HG02981 (cell line): ENCODE results near the gene TBC1D22A.

ENCODE experiments used
- ATAC-seq: cut with Tn5 transposase; IDR thresholded peaks from one replicate; pipeline ENCODE4 v1.9.1; 2021; ENCODE audit warnings: mild to moderate bottlenecking, moderate library complexity; ENCODE audit not compliant: unreplicated experiment

The TBC1D22A gene

DNA sequence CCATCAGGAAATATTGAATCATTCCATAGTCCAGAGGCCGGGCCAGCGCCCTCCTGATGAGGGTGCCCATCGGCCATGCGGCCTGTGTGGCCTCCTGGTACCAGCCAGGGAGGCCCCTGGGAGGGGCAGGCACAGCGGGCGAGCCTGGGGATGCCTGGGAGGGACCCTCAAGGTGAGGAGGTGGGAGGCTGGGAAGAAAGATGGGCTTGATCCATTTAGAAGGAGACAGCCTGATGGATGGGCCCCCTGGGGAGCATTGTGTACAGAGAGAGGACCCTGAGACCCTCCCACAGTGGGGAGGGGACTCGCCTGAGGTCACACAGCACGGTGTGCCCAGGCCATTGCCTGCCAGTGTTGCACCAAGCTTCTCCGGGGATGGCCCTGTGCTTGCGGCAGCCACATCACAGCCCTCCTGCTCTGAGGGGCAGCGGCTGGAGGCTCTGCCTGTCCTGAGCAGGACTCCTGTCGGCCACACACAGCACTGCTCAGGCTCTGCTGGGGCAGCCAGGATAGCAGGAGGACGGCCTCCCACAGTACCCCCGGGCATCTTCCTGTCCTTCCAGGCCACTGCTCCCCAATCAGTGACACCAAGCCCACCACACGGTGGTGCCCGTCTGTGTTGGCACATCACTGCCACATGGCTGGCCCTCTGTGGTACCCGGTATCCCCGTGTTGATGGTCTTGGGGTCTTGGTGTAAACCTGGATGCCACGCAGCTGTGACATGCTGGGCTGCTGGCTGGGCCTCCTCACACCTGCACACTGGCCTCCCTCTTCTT lies 290.0 kb downstream of the TBC1D22A start:
- ATAC-seq = no peak

DNA sequence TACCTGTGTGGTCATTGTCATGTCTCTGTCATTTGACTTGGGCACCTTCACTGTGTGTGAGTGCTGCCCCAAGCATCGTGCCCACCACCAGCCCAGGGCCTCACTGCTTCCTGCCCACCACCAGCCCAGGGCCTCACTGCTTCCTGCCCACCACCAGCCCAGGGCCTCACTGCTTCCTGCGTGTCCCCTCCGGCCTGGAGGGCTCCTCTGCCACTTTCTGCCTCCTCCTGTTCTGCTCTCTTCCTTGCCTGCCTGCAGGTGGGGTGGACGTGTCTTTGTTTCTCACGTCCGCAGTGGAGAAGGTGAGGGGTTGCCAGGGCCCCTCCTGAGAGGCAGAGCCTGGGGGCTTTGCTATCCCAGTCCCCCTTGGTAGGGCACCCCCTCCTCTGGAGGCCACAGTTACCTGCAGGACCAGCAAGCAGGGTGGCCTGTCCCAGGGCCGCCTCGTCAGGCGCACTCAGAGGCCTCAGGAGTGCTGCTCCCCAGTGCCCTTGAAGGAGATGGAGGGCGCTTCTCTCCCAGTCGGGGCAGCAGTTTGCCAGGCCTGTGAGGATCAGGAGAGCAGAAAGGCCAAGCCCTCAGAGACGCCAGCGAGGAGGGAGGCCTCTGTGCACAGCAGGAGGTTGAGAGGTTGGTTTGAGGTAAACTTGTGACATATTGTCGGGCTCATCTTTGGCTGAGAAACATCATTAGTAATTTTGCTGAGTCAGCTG lies 290.7 kb downstream of the TBC1D22A start:
- ATAC-seq = no peak

DNA sequence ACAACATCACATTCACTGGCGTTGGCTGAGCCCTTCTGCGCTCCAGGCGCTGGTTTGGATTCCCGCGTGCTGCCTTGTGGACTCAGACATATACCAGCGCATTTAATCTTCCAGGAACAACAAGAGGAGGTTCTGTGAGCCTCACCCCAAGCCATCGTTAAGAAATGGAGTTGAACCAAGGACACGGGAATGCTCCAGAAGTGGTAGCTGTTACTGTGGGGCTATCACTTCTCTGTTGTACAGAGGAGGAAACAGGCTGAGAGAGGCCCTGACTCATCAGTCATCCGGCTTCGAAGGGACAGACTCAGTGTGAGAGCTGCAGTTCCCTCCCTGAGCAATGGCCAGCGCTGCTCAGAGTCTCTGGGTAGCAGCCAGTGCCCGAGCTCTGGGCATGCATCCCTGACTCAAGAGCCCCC lies 291.3 kb downstream of the TBC1D22A start:
- no peak for ATAC-seq

DNA sequence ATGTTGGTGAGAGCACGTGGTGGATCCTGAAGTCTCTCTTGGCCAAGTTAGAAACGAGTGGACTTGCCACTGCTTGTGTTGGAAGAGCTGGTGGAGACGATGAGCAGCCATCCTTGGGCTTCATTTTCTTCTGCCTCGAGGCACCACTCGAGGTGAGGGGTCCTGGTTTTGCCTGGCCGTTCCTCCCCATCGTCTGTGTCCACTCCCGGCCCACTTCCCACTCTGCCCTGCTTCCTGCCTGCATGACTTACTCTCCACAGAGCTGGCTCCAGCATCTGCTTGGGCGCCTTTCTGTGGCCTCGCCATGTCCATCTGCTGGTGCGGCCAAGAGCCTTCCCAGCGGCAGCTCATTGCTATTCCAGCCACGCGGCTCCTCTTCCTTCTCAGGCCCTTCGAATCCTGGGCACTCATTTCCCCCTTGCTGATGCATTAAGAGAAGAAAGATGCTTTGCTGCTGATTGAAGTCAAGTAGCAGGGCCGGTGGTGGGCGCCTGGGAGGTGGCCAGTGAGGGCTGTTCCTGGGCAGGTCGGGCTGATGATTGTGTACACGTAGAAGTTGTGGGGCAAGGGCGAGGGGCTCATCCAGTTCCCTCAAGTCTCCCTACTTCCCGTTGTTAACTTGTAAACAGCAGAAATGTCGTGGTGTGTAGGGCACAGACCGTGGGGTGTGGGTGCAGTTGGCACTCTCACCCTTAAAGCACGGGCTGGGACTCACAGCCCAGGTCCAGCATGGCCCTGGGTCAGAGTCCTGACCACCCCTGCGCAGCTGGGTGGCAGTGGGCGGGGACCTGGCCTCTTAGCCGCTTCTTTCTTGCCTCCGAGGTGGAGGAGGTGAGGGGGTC lies 292.0 kb downstream of the TBC1D22A start:
- no peak for ATAC-seq

DNA sequence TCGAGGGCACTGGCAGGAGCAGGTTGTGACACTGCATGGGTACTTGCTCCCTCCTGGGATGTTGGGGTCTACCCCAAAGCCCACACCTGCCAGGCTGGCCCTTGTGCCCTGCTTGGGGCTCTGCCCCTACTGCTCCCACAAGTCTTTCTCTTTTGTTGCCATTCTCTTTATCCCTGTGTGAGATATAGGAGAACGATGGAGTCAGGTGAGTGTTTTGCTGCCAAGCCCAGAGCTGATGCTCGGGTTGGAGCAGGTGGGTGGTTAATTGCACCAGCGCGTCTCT lies 292.6 kb downstream of the TBC1D22A start:
- no peak for ATAC-seq

DNA sequence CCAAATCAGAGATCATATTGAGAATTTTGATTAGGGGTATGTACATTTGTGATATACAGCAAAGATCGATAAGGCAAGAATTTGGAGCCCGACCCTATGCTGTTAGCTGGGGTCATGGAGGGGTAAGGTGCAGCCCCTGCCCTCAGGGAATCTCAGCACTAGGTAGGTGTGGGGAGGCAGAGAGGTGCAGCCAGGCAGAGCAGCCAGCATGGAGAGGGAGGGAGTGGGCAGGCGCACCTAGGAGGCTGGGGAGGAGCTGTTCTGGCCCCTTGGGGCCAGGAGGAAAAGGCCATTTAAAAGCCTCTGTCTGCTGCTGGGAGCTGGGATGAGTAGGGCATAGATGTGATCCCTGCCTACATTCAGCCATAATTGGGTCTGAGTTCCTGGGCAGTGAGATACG lies 293.0 kb downstream of the TBC1D22A start:
- ATAC-seq = no peak

DNA sequence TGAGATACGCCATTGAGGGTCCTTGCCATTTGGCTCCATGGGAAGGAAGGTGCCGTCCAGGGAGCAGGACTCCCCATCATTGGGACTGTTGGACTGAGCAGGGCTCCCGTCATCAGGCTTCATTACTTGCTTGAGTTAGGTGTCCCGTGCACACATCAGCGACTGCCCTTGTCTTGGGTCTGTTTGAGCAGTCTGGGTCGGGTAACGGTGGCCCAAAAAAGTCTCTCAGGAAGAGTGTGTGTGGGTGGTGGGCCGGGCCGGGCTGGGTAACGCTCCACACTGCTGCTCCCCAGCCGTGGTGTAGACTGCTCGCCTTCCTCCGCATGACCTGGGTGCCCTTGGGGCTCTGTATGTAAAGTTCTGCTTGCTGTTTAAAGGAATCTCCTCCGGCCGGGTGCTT lies 293.5 kb downstream of the TBC1D22A start:
- no peak for ATAC-seq

DNA sequence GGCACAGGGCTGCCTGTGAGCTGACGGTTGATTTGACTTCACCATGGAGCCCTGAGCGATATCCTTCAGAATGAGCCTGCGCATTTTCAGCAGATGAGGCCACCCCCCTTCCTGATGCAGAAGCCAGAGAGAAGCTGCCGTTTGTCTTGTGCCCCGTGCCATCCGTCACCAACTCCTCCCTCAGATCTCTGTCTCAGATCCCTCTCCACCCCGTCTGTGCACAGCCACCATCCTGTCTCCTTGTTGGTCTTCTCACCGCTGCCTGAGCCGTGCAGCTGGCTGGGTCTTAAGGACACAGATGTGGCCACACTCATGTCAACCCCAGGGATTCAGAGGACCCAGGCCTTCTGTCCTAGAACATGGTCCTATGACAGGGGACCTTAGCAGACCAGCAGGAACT lies 293.9 kb downstream of the TBC1D22A start:
- ATAC-seq = no peak

DNA sequence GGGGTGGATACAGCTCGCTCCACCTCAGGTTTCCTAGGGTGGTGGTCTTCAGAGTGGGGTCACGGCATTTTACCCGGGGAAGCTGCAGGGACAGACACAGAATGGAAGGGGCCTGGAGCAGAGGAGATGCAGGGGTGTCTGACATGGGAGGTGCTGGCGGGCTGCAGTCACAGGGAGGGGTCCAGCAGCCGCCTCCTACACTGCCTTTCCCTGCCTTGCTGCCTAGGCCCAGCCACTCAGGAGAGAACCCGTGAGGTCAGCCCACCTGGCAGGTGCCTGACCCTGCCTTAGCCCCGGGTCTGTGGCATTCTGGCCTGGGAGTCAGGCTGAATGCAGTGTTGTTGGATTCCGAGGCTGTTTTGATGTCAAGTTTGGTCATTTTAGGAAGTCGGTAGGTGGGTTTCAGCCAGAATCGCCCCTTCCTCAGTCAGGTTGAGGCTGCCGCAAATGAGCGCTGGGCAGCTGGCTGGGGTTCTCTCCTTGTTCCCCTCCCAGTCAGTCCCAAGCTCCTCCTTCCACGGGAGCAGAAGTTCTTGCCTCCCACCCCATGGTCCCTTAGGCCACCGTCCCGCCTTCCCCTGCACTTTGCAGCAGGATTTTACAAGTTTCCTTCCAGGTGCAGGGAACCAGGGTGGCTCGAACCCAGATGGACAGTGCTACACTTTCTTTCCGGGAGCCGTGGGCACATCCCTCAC lies 294.5 kb downstream of the TBC1D22A start:
- ATAC-seq = no peak

DNA sequence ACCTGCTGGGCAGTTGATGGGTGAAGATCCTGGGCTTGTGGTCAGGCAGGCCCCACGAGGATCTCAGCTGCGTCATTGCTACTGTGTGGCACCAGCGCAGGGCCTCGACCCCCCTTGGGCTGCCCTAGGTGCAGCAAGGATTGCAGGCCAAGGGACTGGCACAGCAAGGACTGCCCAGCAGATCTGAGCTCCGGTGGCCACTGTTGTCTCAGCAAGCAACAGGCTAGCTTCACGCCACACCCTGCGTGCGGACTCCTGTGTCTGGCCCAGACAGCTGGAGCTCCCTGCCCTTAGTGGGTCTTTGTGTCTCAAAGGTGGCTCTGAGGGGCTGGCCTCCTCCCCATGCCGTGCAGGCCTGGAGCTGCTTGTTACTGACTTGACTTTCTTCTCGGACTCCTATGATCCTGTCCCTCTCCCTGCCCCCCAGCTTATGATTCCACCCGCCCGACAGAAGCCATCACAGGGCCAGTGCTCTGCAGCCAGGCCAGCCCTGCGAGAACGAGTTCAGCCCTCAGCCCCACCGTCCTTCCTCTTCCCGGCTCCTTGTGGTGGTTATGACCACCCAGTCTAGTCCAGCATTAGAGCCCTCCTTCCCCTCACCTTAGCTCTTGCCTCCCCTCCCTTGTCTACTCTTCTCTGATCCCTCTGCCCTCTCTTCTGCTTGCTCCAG lies 295.6 kb downstream of the TBC1D22A start:
- no peak for ATAC-seq

DNA sequence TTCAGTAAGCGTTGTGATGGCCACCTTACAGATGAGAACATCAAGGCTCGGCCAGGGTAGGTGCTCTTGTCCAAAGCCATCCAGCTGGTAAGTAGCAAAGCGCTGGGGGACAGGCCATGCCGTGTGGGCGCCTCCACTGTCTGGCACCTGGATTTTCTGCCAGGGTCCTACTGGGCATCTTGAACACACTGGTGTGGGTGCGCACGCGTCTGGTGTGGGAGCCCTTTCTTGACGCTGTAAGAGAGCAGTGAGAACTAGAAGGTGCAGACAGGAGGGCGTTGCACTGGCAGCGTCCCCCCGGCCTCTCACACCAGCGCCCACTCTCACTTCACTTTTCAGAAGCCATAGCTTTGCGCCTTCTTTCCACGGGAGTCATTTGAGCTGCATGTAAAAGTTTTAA lies 296.6 kb downstream of the TBC1D22A start:
- no peak for ATAC-seq

DNA sequence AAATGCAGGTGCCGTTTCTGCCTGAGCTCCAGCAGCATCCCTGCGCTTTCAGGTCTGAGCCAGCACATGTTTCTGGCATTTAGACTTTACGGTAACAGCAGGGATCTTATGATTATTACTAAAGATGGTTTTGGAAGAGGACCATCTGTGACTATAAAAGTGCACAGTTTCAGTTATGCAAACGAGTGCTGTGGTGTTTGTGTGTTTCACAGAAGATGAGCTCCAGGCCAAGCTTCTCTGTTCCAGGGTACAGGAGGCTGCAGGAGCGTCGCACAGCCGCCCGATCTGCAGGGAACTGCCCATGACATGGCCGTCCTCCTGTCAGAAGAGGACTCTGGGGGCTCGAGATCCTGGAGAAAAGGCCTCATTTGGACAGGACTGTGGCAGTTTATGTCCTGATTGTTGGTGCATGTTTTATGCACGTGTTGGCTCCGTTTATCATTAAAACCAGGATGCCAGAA lies 297.3 kb downstream of the TBC1D22A start:
- no peak for ATAC-seq

DNA sequence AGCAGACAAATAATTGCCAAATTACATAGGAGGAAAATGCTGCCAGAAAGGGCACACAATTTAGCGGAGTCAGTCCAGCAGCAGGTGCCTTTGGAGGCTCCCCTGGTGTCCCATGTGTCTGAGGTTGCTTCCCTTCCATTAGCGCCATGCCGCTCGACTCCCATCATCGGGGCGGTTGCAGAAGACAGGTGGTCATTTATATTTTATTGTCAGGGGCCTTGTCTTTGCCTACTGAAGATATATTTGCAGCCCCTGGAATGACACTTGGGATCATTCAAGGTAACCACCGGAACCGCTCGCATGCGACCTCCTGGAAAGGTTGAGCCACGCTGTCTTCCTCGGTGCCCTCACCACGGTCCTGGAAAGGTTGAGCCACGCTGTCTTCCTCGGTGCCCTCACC lies 298.3 kb downstream of the TBC1D22A start:
- ATAC-seq = no peak

DNA sequence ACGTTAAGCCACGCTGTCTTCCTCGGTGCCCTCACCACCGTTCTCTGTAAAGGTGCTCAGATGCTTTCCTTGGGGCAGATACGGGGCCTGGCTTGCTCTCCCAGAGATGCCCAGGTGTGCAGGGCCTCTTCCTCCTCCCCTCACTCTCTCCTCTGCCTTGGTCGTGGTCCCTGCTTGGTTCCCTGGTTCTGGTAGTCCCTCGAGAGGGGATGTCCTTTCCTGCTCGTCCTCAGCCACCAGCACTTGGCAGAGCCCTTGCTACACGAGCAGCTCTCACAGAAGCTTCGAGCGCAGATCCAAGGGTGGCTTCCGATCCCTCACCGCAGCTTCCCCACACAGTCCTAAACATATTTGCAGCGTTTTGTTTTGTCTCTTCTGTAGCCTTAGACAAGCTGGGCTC lies 298.8 kb downstream of the TBC1D22A start:
- ATAC-seq = no peak

DNA sequence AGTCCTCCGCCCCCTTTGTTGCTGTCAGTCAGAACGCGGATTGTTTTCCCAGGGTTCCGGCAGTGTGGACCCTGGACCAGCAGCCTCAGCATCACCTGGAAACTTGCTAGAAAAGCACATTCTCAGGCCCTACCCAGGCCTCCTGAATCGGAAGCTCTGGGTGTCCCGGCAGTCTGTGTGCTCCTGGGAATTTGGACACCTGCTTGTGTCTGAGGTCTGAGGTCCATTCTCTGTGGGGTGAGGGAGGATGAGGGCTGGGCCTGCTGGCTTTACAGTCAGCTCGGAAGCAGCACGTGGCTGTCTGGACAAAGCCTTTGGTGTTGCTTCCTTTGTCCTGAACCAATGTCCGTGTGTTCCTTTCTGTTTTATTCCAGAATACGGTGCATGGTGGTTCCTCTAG lies 299.7 kb downstream of the TBC1D22A start:
- no peak for ATAC-seq

DNA sequence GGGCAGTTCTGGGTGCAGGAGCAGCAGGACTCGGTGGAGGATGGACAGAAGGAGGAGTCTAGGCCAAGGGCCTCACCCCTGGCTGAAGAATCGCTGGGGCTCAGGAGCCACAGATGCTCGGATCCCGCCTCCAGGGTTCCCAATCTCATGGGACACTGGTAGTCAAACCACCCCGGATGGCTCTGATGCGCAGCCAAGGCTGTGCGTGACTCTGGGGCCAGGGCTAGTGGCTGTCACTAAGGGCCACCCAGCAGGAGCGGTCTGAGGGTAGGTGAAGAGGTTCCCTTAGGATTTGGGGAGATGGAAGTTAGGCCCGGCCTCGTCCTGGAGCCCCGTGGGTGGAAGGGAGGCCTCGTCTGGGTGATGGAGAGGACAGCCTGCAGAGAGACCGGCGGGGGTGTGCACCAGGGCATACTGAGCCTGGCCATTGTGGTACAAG lies 300.6 kb downstream of the TBC1D22A start:
- ATAC-seq = no peak

DNA sequence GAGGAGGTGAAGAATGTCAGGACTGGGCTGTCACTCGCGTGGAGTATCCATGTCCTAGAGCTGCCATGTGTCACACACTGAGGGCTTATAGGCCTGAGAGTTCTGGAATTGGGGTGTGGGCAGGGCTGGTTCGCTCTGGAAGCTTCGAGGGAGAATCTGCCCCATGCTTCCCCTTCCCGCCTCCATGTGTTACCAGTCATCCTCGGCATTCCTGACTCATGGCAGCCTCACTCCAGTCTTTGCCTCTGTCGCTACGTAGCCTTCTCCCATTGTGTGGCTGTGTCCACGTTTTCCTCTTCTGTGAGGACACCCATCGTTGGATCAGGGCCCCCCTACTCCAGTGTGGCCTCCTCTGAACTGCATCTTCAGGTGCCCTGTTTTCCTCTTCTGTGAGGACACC lies 301.2 kb downstream of the TBC1D22A start:
- no peak for ATAC-seq

DNA sequence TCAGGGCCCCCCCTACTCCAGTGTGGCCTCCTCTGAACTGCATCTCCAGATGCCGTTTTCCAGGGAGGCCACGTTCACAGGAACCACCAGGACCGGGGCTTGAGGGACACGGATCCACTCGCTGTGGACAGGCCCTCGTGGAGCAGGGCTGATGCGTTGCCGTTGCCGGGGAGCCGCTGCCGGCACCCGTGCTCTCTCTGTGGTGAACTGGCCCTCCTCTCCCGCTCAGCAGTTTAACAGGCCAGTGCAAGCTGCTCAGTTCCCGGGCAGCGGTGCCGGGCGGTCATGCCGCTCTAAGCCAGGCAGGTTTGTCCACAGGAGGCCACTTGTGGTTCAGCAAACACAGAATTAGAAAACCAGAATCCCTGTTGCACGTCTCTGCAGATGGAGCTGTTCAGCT lies 301.6 kb downstream of the TBC1D22A start:
- ATAC-seq = no peak

DNA sequence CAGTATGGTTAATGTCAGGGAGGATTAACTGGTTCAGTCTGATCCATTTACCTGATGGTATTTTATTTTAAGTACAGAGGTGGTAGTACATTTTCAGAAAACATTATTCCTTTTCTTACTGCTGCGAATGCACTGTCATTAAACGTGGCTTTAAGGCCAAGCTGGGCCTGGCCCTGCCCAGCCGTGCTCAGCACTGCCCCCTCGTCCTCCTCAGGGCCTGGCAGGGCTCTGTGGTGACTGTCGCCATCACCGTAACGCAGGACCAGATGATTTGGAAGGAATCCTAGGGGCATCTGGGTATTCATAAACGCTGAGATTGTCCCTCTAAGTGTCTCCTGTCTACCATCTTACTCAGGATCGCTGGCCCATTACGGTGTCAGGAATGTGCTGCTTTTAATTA lies 302.0 kb downstream of the TBC1D22A start:
- ATAC-seq = no peak

DNA sequence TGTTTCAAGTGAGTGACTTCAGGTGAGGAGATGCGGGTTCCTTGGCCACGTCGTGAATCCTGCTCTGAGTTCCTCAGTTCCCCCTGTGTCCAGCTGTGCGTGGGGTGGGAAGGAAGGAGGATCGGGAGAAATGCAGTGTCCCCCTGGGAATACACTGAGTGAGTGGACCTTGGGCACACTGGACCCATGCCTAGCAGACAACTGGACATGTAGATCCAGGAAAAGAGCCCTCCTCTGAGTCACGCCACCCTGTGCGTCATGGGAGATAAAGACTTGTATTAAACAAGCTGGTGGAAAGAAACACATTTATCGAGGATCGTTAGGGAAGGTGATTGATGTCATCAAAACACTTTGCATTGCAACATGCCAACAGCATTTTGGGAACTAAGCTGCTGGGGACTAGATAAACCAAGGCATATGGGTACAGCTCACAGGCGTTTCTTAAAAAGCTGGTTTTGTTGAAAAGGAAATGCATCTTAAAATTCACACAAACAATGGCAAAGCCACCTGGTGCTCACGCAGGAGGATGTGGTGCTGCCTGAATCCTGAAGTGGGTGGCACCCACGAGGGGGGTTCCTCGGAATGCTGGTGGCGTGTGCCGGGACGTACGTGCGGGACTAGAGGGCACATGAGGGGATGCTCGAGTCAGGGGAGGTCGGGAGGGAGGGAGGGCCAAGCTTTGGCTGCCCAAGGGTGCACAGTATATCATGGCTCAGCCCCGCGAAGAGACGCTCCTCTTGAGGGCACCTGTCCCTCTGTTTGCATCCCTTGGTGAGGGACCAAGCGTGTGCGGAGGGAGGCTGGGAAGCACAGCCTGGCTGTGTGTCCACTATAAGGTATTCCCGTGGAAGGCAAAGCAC lies 303.5 kb downstream of the TBC1D22A start:
- no peak for ATAC-seq
